ENCODE measurements around the gene SEC14L2.

SEC14L2 gene

GRCh38 chr22:30408388-30409102 lies 11.7 kb downstream of the SEC14L2 start:
- DNase-seq: peak; percentile 44

- DNase-seq: no peak
Observed at GRCh38 chr22:30411780-30412179, 15.0 kb downstream of the SEC14L2 start.

- no peak for DNase-seq
Observed at GRCh38 chr22:30413001-30413400, 16.2 kb downstream of the SEC14L2 start.

GRCh38 chr22:30413745-30414524 lies 17.1 kb downstream of the SEC14L2 start:
- DNase-seq: no peak

- DNase-seq: no peak
Observed at GRCh38 chr22:30414525-30415047, 17.8 kb downstream of the SEC14L2 start.

GRCh38 chr22:30416403-30416802 lies 19.6 kb downstream of the SEC14L2 start:
- no peak for DNase-seq

GRCh38 chr22:30416837-30417236 lies 20.0 kb downstream of the SEC14L2 start:
- DNase-seq: no peak

- no peak for DNase-seq
Observed at GRCh38 chr22:30420347-30421125, 23.7 kb downstream of the SEC14L2 start.

GRCh38 chr22:30421695-30422480 lies 25.1 kb downstream of the SEC14L2 start:
- no peak for DNase-seq

GRCh38 chr22:30422481-30423300 lies 25.9 kb downstream of the SEC14L2 start:
- DNase-seq: no peak

GRCh38 chr22:30423301-30423958 lies 26.6 kb downstream of the SEC14L2 start:
- DNase-seq: no peak

GRCh38 chr22:30423959-30424533 lies 27.2 kb downstream of the SEC14L2 start:
- peak; percentile 99 for DNase-seq

GRCh38 chr22:30424534-30425326 lies 27.9 kb downstream of the SEC14L2 start:
- DNase-seq: no peak

- no peak for DNase-seq
Observed at GRCh38 chr22:30425327-30425615, 28.5 kb downstream of the SEC14L2 start.

GRCh38 chr22:30425616-30426387 lies 29.0 kb downstream of the SEC14L2 start, which contains the start of gene MTFP1:
Gene MTFP1, plus strand, starts transcription at chr22:30425768. Its CDS starts 112 bp downstream, at chr22:30425880.
- DNase-seq: peak; percentile 44

- peak; percentile 63 for DNase-seq
Observed at GRCh38 chr22:30426388-30427353, 29.9 kb downstream of the SEC14L2 start.

- DNase-seq: no peak
Observed at GRCh38 chr22:30427871-30428270, 31.1 kb downstream of the SEC14L2 start.

- DNase-seq: no peak
Observed at GRCh38 chr22:30429887-30430286, 33.1 kb downstream of the SEC14L2 start.

Measured in GDM1 (cell line).